ENCODE results near the gene SLC45A1.
A peak's percentile ranks its signal among the peaks of the same experiment; 100 is the strongest.

The SLC45A1 gene

DNA sequence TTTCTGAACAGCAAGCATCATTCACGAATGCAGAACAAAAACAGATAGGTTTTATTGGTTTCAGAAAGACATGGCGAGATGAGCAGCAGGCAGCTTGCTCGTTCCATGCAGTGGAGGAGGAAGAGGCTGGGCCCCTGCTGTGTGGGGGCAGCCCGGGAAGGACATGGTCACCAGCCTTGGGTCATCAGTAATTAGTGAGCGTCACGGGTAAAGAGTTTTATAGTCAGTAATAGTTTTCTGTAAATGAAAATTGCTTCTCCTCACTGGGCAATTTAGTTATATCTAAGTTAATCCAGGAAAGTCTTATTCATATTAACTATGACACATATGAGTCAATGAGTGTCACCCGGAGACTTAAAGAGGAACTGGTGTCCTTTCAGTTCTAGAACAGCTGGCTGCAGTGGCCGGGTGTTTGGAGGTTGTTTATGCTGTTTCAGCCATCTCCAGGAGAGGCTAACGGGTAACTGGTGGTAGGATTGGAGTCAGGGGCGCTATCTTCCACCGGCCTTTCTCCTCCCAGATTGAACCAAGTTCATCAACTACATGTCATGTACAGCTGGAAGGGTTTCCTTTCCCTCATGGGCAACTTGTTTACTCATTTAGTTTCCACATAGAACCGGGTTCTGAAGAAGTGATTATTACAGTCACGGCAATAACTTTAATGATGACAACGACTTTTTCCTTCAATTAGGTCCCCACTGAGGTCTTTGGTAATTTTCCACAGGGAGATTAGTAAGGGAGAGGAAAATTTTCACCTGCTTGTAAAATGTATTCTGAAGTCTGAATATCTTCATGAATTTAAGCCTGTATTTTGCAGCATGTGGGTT, 34.6 kb upstream of the SLC45A1 start:
- TF ChIP-seq, protein P1, sequence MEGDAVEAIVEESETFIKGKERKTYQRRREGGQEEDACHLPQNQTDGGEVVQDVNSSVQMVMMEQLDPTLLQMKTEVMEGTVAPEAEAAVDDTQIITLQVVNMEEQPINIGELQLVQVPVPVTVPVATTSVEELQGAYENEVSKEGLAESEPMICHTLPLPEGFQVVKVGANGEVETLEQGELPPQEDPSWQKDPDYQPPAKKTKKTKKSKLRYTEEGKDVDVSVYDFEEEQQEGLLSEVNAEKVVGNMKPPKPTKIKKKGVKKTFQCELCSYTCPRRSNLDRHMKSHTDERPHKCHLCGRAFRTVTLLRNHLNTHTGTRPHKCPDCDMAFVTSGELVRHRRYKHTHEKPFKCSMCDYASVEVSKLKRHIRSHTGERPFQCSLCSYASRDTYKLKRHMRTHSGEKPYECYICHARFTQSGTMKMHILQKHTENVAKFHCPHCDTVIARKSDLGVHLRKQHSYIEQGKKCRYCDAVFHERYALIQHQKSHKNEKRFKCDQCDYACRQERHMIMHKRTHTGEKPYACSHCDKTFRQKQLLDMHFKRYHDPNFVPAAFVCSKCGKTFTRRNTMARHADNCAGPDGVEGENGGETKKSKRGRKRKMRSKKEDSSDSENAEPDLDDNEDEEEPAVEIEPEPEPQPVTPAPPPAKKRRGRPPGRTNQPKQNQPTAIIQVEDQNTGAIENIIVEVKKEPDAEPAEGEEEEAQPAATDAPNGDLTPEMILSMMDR (IDR thresholded peaks at IDR 0.05; ENCODE audit: insufficient read depth, low read depth, low read length, missing control alignments): no peak
- peak; percentile 90 for DNase-seq (ENCODE audit: low read depth)
- peak overlapping the region; percentile 29 for H3K4me3 ChIP-seq (ENCODE audit: low read depth, low read length)

DNA sequence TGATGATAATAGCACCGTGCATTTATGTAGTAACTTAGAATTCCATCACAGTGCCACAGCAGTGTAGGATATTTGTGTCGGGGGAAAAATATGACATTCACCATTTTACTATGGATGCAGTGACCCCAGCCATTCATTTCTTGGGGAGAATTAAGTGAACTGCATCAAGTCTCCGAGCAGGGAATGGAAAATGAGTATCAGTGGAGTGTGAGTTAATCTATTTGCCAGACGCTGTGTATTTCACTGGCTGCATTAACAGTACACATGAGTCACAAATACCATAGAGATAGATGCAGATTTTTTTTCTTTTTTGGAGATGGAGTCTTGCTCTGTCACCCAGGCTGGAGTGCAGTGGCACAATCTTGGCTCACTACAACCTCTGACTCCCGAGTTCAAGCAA, 33.8 kb upstream of the SLC45A1 start:
- H3K4me3 ChIP-seq (ENCODE audit: low read depth, low read length): no peak overlapping the region
- TF ChIP-seq, protein P1 (IDR thresholded peaks at IDR 0.05; ENCODE audit: insufficient read depth, low read depth, low read length, missing control alignments): no peak
- DNase-seq (ENCODE audit: low read depth): no peak

DNA sequence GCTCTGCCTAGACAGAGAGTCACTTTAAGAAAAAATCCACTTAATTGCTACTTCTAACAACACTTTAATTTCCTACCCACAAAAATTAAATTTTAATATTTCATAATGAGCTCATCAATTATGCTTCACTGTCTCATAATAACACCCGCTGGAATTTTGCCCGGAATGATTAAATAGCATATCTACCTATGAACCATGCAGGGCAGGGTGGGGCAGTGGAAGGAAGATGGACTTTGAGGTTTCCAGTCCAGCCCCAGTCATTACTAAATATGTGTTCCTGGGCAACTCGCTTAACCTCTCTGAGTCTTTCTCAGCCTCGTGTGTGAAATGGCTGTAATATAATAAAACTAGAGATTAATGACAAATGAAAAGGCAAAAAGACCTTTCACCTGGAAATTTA, 32.8 kb upstream of the SLC45A1 start:
- DNase-seq (ENCODE audit: low read depth): no peak
- H3K4me3 ChIP-seq (ENCODE audit: low read depth, low read length): no peak overlapping the region
- TF ChIP-seq, protein P1 (IDR thresholded peaks at IDR 0.05; ENCODE audit: insufficient read depth, low read depth, low read length, missing control alignments): no peak

DNA sequence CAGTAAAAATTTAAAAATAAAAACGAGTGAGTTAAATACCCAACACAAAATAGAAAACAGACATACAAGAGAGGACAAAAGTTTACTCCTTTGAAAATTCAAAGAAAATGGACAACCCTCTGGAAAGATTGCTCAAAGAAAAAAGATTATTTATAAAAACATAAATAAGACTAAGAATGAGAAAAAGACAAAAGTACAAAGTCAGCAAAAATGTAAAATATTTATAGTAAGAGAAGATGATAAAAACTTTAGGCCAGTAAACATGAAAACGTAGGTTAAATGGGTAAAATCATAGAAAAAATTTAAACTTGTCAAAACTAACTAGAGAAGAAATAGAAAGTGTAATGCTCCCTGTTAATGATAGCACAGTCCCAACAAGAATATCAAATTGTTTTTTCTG, 31.9 kb upstream of the SLC45A1 start:
- TF ChIP-seq, protein P1 (IDR thresholded peaks at IDR 0.05; ENCODE audit: insufficient read depth, low read depth, low read length, missing control alignments): no peak

DNA sequence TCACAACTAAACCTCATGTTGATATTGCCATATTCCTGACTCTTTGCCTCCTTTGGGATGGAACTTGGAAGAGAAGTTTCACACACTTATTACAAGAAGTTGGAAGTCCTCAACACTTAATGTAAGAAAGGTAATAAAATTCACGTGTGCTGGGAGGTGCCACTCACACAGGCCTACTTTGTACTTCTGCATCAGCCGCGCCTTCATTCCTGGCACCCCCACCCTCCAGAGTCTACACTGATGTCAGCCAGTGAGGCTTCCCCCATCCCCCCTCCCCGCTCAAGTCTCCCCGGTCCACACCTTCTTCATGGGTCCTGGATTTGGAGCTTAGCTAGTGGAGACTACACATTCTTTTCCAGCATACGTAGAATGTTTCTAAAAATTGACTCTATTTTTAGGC, 24.8 kb upstream of the SLC45A1 start:
- no peak for DNase-seq (ENCODE audit: low read depth)
- TF ChIP-seq, protein P1 (IDR thresholded peaks at IDR 0.05; ENCODE audit: insufficient read depth, low read depth, low read length, missing control alignments): no peak
- no peak overlapping the region for H3K4me3 ChIP-seq (ENCODE audit: low read depth, low read length)

More for the DNA sequence above, 31.9 kb upstream of the SLC45A1 start:
- no peak for DNase-seq (ENCODE audit: low read depth)
- H3K4me3 ChIP-seq (ENCODE audit: low read depth, low read length): no peak overlapping the region

DNA sequence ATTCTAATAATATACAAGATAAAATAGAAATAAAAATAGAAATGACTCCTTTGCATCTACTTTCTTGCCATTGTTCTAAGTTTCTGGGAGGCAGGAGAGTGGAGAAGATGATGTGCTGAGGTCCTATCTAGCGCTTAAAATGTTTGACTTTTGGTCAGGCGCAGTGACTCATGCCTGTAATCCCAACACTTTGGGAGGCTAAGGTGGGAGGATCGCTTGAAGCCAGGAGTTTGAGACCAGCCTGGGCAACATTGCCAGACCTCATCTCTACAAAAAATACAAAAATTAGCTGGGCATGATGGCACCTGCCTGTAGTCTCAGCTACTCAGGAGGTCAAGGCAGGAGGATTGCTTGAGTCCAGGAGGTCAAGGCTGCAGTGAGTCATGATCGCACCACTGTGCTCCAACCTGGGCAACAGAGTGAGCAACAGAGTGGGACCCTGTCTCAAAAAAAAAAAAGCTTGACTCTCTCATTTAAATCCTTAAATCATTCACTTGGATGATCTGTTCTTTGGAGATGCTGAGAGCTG, 24.2 kb upstream of the SLC45A1 start:
- no peak overlapping the region for H3K4me3 ChIP-seq (ENCODE audit: low read depth, low read length)
- TF ChIP-seq, protein P1 (IDR thresholded peaks at IDR 0.05; ENCODE audit: insufficient read depth, low read depth, low read length, missing control alignments): no peak

More for the DNA sequence above, 24.2 kb upstream of the SLC45A1 start:
- DNase-seq (ENCODE audit: low read depth): no peak

Data from GM12865 (cell line).